Measurements from ENCODE around the gene SUPT20H. TPM values are rescaled to one million over a fixed set of nuclear protein-coding genes. Genes with fewer than 3 reads are reported as not detected.

Gene SUPT20H
- total RNA-seq, 1 experiment from 2014 or later: 16.8 TPM

DNA sequence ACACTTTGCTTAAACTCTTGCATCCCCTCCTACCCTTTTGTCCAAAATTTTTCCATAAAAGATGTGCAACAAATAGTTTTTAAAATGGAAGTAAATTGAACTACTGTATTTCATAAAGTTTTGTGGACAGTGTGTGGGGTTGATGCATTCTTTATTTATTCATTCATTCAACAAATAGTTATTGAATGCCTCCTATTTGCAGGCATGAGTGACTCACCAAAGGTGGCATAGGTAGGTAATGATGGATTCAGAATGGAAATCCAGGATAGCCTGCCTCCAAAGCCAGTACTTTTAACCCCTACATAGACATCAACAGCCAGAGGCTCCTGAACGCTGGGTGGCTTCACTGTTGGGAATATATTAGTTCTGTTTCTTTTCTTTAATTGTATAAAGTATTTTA, 48.4 kb upstream of the SUPT20H start:
- intact Hi-C loops (cut with micrococcal nuclease): loop anchor here (2.0 kb wide), 1 partner anchor 1423 kb away; no protein-coding TSS in a partner anchor

DNA sequence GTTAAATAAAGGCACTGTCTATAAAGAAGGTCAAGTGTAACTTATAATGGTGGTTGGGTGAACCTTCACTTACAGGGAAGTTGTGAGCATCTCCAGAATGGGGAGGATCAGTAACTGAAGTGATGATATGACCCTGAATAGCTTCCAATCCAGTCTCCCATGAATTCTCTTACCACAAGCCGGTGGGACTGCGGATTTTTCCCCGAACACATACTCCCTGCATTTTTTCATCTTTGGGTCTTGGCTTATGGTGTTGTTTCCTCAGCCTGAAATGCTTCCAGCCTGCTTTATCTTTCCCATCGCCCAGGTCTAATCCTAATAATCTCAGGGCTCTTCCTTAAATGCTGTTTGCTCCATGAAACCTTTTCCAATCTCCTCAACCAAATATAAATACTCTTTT, 48.0 kb upstream of the SUPT20H start:
- Histone ChIP-seq H3K9ac (ENCODE audit: low read length) (no peak overlapping the region), H3K4me1 (ENCODE audit: insufficient read depth, low read length) (peaks cover 10% of the 10 kb centered on the region; the same call in 1 of the 2 replicates), H3K4me3 (ENCODE audit: low read length) (no peak overlapping the region), H3K27me3 (ENCODE audit: low read length) (peaks cover 11% of the 10 kb centered on the region), H3K36me3 (ENCODE audit: low read depth, low read length) (no peaks in the 10 kb centered on the region), H3K4me2 (ENCODE audit: low read length) (peak overlapping the region; percentile 22; the same call in 1 of the 2 replicates), H3K9me2 (replicated peaks; ENCODE audit: low read length) (no peaks in the 10 kb centered on the region), H2AFZ (ENCODE audit: low read length) (no peak overlapping the region), H4K20me1 (ENCODE audit: low read length) (no peaks in the 10 kb centered on the region), H3K27ac (ENCODE audit: low read length) (no peak overlapping the region), H3K79me2 (ENCODE audit: low read length) (no peaks in the 10 kb centered on the region), H3F3A (ENCODE audit: low read length, unreplicated experiment) (no peaks in the 10 kb centered on the region), H3K9me3 (ENCODE audit: low read length) (no peaks in the 10 kb centered on the region)
- POLR2A ChIA-PET (ENCODE audit: unreplicated experiment): no interaction called here
- BruUV-seq (replicated peaks): no TSS peak
- no peak for ATAC-seq
- CTCF ChIA-PET: no interaction called here
- DNase-seq: no peak
- TF ChIP-seq EZH2phosphoT487 (IDR thresholded peaks at IDR 0.05; ENCODE audit: borderline replicate concordance, low read length): no peak
- TF ChIP-seq, protein P1, sequence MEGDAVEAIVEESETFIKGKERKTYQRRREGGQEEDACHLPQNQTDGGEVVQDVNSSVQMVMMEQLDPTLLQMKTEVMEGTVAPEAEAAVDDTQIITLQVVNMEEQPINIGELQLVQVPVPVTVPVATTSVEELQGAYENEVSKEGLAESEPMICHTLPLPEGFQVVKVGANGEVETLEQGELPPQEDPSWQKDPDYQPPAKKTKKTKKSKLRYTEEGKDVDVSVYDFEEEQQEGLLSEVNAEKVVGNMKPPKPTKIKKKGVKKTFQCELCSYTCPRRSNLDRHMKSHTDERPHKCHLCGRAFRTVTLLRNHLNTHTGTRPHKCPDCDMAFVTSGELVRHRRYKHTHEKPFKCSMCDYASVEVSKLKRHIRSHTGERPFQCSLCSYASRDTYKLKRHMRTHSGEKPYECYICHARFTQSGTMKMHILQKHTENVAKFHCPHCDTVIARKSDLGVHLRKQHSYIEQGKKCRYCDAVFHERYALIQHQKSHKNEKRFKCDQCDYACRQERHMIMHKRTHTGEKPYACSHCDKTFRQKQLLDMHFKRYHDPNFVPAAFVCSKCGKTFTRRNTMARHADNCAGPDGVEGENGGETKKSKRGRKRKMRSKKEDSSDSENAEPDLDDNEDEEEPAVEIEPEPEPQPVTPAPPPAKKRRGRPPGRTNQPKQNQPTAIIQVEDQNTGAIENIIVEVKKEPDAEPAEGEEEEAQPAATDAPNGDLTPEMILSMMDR (conservative IDR thresholded peaks at IDR 0.05; ENCODE audit: low read depth, low read length): no peak
- TF ChIP-seq EZH2 (IDR thresholded peaks at IDR 0.05; ENCODE audit: low read length, unreplicated experiment): no peak
- intact Hi-C loops (cut with micrococcal nuclease): no loop called here

More for the DNA sequence above, 48.4 kb upstream of the SUPT20H start:
- CTCF ChIA-PET: no interaction called here
- no TSS peak for BruUV-seq (replicated peaks)
- H3K79me2 ChIP-seq (ENCODE audit: low read length): no peaks in the 10 kb centered on the region
- H3K9ac ChIP-seq (ENCODE audit: low read length): no peak overlapping the region
- H3K9me2 ChIP-seq (replicated peaks; ENCODE audit: low read length): no peaks in the 10 kb centered on the region
- no peaks in the 10 kb centered on the region for H4K20me1 ChIP-seq (ENCODE audit: low read length)
- H3K4me2 ChIP-seq (ENCODE audit: low read length): peak overlapping the region; percentile 22; the same call in 1 of the 2 replicates
- H3F3A ChIP-seq (ENCODE audit: low read length, unreplicated experiment): no peaks in the 10 kb centered on the region
- no peak for TF ChIP-seq EZH2phosphoT487 (IDR thresholded peaks at IDR 0.05; ENCODE audit: borderline replicate concordance, low read length)
- TF ChIP-seq, protein P1 (conservative IDR thresholded peaks at IDR 0.05; ENCODE audit: low read depth, low read length): no peak
- TF ChIP-seq EZH2 (IDR thresholded peaks at IDR 0.05; ENCODE audit: low read length, unreplicated experiment): no peak
- DNase-seq (peak; percentile 55), ATAC-seq (peak; percentile 82)
- no peak overlapping the region for H3K4me3 ChIP-seq (ENCODE audit: low read length)
- POLR2A ChIA-PET (ENCODE audit: unreplicated experiment): no interaction called here
- H3K36me3 ChIP-seq (ENCODE audit: low read depth, low read length): no peaks in the 10 kb centered on the region
- no peak overlapping the region for H2AFZ ChIP-seq (ENCODE audit: low read length)
- peaks cover 11% of the 10 kb centered on the region for H3K27me3 ChIP-seq (ENCODE audit: low read length)
- peaks cover 10% of the 10 kb centered on the region; the same call in 1 of the 2 replicates for H3K4me1 ChIP-seq (ENCODE audit: insufficient read depth, low read length)
- no peak overlapping the region for H3K27ac ChIP-seq (ENCODE audit: low read length)
- no peaks in the 10 kb centered on the region for H3K9me3 ChIP-seq (ENCODE audit: low read length)

DNA sequence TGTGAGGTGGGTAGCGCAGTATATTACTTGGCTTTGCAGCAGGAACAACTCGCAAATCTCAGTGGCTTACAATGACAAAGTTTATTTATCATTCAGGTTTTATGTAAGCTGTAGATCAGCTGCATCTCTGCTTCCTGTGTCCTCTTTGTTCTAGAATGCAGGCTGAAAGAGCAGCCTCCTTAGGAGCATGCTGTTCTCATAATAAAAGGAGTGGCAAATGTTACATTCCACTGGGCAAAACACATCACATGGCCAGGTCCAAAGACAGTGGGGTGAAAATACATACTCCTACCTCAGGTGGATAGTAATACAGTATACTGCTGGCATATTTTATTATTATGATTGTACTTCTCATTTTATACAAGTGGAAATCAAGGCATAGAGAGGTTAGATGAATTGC, 47.2 kb upstream of the SUPT20H start:
- Histone ChIP-seq H3K4me2 (ENCODE audit: low read length) (no peak overlapping the region), H3K27ac (ENCODE audit: low read length) (no peak overlapping the region), H3K4me3 (ENCODE audit: low read length) (no peak overlapping the region), H2AFZ (ENCODE audit: low read length) (no peak overlapping the region), H3F3A (ENCODE audit: low read length, unreplicated experiment) (no peaks in the 10 kb centered on the region), H3K27me3 (ENCODE audit: low read length) (peaks cover 11% of the 10 kb centered on the region), H3K4me1 (ENCODE audit: insufficient read depth, low read length) (peaks cover 10% of the 10 kb centered on the region; the same call in 1 of the 2 replicates), H4K20me1 (ENCODE audit: low read length) (no peaks in the 10 kb centered on the region), H3K79me2 (ENCODE audit: low read length) (no peaks in the 10 kb centered on the region), H3K9ac (ENCODE audit: low read length) (no peak overlapping the region), H3K9me2 (replicated peaks; ENCODE audit: low read length) (no peaks in the 10 kb centered on the region), H3K36me3 (ENCODE audit: low read depth, low read length) (no peaks in the 10 kb centered on the region), H3K9me3 (ENCODE audit: low read length) (no peaks in the 10 kb centered on the region)
- intact Hi-C loops (cut with micrococcal nuclease): no loop called here
- DNase-seq (no peak), ATAC-seq (peak; percentile 42)
- CTCF ChIA-PET: no interaction called here
- POLR2A ChIA-PET (ENCODE audit: unreplicated experiment): no interaction called here
- TF ChIP-seq, protein P1 (conservative IDR thresholded peaks at IDR 0.05; ENCODE audit: low read depth, low read length): no peak
- TF ChIP-seq EZH2 (IDR thresholded peaks at IDR 0.05; ENCODE audit: low read length, unreplicated experiment) (no peak), EZH2phosphoT487 (IDR thresholded peaks at IDR 0.05; ENCODE audit: borderline replicate concordance, low read length) (no peak)
- BruUV-seq (replicated peaks): no TSS peak
